Measurements from ENCODE around the gene BAD. TPM values are rescaled to one million over a fixed set of nuclear protein-coding genes. Genes with fewer than 3 reads are reported as not detected.

Gene BAD
- total RNA-seq, 1 experiment from 2014 or later = 23.3 TPM

DNA sequence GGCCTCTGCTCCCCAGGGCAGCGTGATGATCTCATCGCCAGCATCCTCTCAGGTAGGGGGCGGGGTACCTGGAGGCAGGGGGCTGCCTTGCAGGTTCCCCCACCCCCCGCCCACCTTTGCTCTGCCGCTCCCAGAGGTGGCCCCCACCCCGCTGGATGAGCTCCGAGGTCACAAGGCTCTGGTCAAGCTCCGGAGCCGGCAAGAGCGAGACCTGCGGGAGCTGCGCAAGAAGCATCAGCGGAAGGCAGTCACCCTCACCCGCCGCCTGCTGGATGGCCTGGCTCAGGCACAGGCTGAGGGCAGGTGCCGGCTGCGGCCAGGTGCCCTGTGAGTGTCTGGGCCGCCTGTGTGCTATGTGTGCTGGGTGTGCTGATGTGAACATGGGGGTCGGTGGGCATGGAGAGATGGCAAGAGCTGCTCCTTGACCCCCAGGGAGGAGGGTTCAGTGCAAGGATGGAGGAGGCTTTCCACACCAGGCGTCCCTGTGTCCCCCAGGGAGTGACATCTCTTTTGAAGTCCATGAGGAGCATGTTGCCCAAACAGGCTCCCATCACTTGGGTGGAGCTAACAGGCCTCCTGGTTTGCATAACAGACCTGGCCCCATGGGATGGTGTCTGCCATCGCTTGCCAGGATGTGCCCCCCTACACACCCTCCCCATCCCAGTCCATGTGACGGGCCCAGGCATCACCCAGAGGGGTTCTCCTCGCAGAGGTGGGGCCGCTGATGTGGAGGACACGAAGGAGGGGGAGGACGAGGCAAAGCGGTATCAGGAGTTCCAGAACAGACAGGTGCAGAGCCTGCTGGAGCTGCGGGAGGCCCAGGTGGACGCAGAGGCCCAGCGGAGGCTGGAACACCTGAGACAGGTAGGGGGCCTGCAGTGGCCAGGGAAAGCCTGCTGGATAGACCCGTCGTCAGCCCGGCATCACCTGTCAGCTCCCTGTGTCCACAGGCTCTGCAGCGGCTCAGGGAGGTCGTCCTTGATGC is 19.0 kb downstream of the BAD start:
- Histone ChIP-seq H3K23me2 (ENCODE audit: insufficient read length, low read depth, low read length, poor library complexity, severe bottlenecking) (peaks cover 8% of the 10 kb centered on the region), H2BK5ac (ENCODE audit: insufficient read length, low read length) (no peak overlapping the region), H3K9ac (ENCODE audit: extremely low read depth, insufficient read length, low read length) (no peak overlapping the region), H3K56ac (ENCODE audit: insufficient read length, low read depth, low read length) (no peak overlapping the region), H2AFZ (ENCODE audit: low read length) (no peak overlapping the region), H2BK20ac (ENCODE audit: low read depth, low read length, poor library complexity, severe bottlenecking) (no peak overlapping the region), H3K4me1 (ENCODE audit: insufficient read depth, low read length) (no peaks in the 10 kb centered on the region), H3K4ac (ENCODE audit: low read depth, low read length) (no peak overlapping the region), H2BK12ac (ENCODE audit: insufficient read length, low read depth, low read length) (no peak overlapping the region), H3K18ac (ENCODE audit: insufficient read length, low read depth, low read length) (no peak overlapping the region), H3K79me1 (ENCODE audit: insufficient read depth, low read depth, low read length, poor library complexity, severe bottlenecking) (no peaks in the 10 kb centered on the region), H3K23ac (ENCODE audit: insufficient read length, low read depth, low read length) (no peak overlapping the region), H4K8ac (replicated peaks; ENCODE audit: insufficient read length, low read depth, low read length) (no peak overlapping the region), H3T11ph (ENCODE audit: low read length) (no peak overlapping the region), H4K5ac (ENCODE audit: insufficient read length, low read depth, low read length) (no peak overlapping the region), H3K79me2 (ENCODE audit: insufficient read depth, low read length) (no peaks in the 10 kb centered on the region), H4K20me1 (ENCODE audit: control insufficient read depth, insufficient read depth, insufficient read length) (no peaks in the 10 kb centered on the region), H2BK15ac (ENCODE audit: low read depth, low read length) (no peak overlapping the region), H3K14ac (ENCODE audit: insufficient read depth, low read length) (no peak overlapping the region), H4K91ac (ENCODE audit: insufficient read length, low read depth, low read length) (no peak overlapping the region), H3K27ac (ENCODE audit: insufficient read length, low read depth, low read length) (no peak overlapping the region), H2BK120ac (ENCODE audit: low read depth, low read length, poor library complexity, severe bottlenecking) (no peak overlapping the region), H3K4me2 (ENCODE audit: insufficient read depth, insufficient read length, low read length) (no peak overlapping the region), H2AK5ac (ENCODE audit: insufficient read length, low read length) (no peak overlapping the region), H3K9me3 (ENCODE audit: control insufficient read depth, low read depth, low read length) (no peaks in the 10 kb centered on the region), H3K27me3 (ENCODE audit: insufficient read depth, low read length) (no peaks in the 10 kb centered on the region)
- no peak for DNase-seq
- Mint-ChIP-seq H3K27me3 (ENCODE audit: low read depth) (no peaks in the 10 kb centered on the region), H3K27ac (no peak overlapping the region), H3K4me3 (no peak overlapping the region), H3K4me1 (peaks cover 11 to 21% of the 10 kb centered on the region in 2 experiments), H3K36me3 (ENCODE audit: insufficient read depth in 1 of 3, low read depth in 3 of 3) (peaks cover 27 to 69% (median 48%) of the 10 kb centered on the region in 3 experiments), H3K9me3 (no peaks in the 10 kb centered on the region)
- TF ChIP-seq, protein P1, sequence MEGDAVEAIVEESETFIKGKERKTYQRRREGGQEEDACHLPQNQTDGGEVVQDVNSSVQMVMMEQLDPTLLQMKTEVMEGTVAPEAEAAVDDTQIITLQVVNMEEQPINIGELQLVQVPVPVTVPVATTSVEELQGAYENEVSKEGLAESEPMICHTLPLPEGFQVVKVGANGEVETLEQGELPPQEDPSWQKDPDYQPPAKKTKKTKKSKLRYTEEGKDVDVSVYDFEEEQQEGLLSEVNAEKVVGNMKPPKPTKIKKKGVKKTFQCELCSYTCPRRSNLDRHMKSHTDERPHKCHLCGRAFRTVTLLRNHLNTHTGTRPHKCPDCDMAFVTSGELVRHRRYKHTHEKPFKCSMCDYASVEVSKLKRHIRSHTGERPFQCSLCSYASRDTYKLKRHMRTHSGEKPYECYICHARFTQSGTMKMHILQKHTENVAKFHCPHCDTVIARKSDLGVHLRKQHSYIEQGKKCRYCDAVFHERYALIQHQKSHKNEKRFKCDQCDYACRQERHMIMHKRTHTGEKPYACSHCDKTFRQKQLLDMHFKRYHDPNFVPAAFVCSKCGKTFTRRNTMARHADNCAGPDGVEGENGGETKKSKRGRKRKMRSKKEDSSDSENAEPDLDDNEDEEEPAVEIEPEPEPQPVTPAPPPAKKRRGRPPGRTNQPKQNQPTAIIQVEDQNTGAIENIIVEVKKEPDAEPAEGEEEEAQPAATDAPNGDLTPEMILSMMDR (conservative IDR thresholded peaks at IDR 0.05) = no peak
- WGBS (ENCODE audit: extremely low coverage, insufficient read length, low lambda C conversion rate) = no CpG with 5 or more reads among the region's 35 CpGs
